Sigmoid colon (tissue), 4 donors: ENCODE results near the gene ZNF33A.

Experiments
- EP300 ChIP-seq, 4 donors: sonication (generic); formaldehyde crosslinking; IDR thresholded peaks; one replicate each; pipeline ENCODE4 v1.6.1; 2017; ENCODE audit warnings: antibody characterized with exemption in 4 of 4
- POLR2A ChIP-seq, 2 donors: fragments of 450-650 bp; IDR thresholded peaks; one replicate each; pipeline ENCODE4 v1.6.1; 2016; ENCODE audit warnings: antibody characterized with exemption in 2 of 2, mild to moderate bottlenecking in 2 of 2, moderate library complexity in 2 of 2
- POLR2AphosphoS5 ChIP-seq, 4 donors: sonication (generic); formaldehyde crosslinking; IDR thresholded peaks; one replicate each; pipeline ENCODE4 v1.6.1; 2017; ENCODE audit warnings: antibody characterized with exemption in 4 of 4
- TF ChIP-seq, protein P1 (sequence below), 4 experiments: fragments of 450-650 bp in 3 of 4; fragments of 200-600 bp in 1 of 4; IDR thresholded peaks; one replicate each; pipeline ENCODE4 v1.5.1; 2016 to 2019; ENCODE audit warnings: antibody characterized with exemption in 4 of 4, mild to moderate bottlenecking in 3 of 4, moderate library complexity in 2 of 4

DNA sequence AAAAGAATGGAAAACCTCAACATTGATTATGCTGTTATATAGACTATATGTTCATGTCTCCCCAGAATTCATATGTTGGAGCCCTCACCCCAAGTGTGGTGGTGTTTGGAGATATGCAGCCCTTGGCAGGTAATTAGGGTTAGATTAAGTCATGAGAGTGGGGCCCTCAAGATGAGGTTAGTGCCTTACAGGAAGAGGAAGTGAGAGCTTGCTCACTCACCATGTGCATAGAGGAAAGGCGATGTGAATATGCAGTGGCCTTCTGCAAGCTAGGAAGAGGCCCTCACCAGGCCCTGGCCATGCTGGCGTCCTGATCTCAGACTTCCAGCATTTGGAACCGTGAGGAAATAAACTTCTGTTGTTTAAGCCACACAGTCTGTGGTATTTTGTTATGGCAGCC lies 14.8 kb downstream of the ZNF33A start:
- TF ChIP-seq, protein P1, sequence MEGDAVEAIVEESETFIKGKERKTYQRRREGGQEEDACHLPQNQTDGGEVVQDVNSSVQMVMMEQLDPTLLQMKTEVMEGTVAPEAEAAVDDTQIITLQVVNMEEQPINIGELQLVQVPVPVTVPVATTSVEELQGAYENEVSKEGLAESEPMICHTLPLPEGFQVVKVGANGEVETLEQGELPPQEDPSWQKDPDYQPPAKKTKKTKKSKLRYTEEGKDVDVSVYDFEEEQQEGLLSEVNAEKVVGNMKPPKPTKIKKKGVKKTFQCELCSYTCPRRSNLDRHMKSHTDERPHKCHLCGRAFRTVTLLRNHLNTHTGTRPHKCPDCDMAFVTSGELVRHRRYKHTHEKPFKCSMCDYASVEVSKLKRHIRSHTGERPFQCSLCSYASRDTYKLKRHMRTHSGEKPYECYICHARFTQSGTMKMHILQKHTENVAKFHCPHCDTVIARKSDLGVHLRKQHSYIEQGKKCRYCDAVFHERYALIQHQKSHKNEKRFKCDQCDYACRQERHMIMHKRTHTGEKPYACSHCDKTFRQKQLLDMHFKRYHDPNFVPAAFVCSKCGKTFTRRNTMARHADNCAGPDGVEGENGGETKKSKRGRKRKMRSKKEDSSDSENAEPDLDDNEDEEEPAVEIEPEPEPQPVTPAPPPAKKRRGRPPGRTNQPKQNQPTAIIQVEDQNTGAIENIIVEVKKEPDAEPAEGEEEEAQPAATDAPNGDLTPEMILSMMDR (IDR thresholded peaks at IDR 0.05) = no peak
- TF ChIP-seq POLR2A (IDR thresholded peaks at IDR 0.05) (no peak), POLR2AphosphoS5 (IDR thresholded peaks at IDR 0.05) (no peak), EP300 (IDR thresholded peaks at IDR 0.05) (no peak)
